GM21367 (cell line): ENCODE measurements around the gene VSTM2L.

Source experiments
- ATAC-seq: cut with Tn5 transposase; IDR thresholded peaks from one replicate; pipeline ENCODE4 v1.9.1; 2021; ENCODE audit not compliant: unreplicated experiment

The VSTM2L gene

GRCh38 chr20:37986873-37987601 is 84.1 kb downstream of the VSTM2L start:
- no peak for ATAC-seq

DNA sequence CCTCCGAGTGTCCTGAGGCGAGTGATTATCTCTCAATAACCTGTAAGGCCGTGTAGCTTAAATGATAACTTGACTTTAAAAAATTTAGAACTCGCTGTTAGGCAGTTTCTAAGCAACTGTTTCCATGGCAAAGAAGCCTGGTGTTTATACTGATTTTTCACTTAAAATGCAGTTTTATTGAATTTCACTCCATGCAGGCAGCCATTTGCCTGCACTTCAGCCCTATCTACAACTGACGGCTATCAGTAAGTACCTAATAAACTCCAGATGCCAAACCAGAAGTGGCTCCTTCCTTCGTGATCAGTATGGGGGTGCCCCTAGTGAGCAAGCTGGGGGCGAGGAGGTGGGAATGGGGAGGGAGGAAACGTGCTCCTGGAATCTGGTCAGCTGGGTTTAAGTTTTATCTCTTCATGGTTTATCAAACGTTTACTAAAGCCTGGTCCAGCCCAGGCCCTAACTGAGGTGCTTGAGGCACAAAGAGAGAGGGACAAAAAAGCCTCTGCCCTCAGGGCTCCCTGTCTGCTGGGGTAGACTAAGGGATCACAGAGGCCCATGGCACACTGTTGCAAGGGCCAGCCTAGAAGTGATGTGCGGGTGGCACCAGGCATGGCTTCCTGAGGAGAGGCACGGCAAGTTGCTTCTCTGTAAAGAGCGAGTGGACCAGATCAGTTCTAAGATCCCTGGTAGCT is 84.8 kb downstream of the VSTM2L start:
- no peak for ATAC-seq

GRCh38 chr20:37988306-37988954 is 85.5 kb downstream of the VSTM2L start:
- no peak for ATAC-seq

DNA sequence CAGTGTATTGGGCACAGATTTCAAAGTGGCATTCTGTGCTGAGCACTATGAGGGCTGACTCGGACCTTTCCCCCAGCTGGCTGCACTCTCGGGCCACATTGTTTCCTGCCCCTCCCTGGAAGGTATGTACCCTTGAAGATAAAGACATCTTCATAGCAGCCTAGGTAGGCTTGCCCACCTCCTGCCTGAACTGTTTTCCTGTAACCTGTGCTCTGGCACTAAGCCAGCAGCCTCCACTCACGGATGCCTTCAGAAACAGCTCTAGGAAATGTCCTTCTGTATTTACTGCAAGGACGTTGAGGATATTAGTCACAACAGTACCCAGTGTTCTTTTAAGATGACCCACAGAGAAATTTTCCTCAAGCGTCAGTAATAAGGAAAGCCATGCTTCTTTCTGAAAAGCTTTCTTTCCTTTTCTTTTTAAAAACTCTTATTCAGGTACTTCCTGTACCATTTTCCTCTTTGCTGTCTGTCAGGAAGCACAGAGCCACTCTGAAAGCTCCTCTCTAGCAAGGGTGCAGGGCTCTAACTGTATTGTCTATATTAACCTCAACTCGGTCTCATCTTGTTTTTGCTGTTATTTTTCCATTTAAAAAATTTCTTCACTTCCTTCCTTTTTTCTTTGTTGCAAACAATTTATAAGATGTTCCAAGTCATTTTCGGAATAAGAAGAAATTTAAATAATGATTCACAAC is 86.8 kb downstream of the VSTM2L start:
- ATAC-seq, result no peak

DNA sequence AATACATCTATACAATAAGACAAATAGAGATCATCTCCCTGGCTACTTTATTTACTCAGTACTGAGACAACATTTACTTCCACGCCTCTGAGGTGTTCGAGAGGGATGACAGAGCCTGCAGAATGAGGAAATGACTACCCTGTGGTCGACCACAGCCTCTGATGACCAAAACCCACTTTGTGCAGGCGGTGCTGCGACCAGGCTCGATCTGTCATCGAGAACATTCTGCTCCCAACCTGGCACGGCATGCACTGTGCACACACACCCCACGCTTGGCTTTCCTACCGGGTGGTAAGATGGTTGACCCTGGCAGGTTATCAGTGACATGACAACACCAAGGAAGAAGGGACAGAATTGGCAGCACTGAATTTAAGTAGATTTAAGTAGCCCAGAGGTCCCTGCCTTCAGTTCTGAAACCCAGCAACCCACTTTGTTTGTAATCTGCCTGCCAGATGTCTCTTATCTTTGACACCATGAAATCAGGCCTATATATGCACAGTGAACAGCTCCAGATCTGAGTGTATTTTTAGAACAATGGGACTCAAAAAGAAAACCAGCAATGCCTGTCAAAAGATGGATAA is 87.7 kb downstream of the VSTM2L start:
- ATAC-seq, result peak; percentile 72

GRCh38 chr20:37991157-37991866 is 88.4 kb downstream of the VSTM2L start:
- ATAC-seq, result no peak

- ATAC-seq, result no peak
Observed at GRCh38 chr20:37991908-37992307, 89.0 kb downstream of the VSTM2L start.

- ATAC-seq, result no peak
Observed at GRCh38 chr20:37992802-37993409, 90.0 kb downstream of the VSTM2L start.

DNA sequence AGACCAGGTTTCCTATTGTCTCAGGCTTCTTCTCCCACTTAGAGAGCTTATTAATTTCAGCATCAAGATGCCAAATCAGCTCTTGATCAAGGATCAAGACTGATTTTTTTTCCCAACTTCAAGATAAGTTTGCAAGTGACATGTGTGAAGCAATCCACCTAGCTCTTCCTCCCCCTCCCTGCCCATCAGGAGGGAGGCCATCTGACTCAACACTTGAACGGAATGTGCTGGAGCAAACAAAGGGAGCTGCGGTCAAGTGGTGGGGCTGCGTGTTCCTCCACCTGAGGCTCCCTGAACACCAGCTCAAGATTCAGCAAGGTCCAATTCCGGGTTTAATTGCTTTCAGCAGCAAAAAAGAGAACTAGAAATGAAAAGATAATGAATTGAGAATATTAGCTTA is 91.6 kb downstream of the VSTM2L start:
- no peak for ATAC-seq
